GM23338 (cell line): ENCODE data around the gene TOMM5. TPM values are rescaled to one million over a fixed set of nuclear protein-coding genes. Genes with fewer than 3 reads are reported as not detected.

Source experiments
- ATAC-seq: fragments of 200-7000 bp; cut with Tn5 transposase; 3 replicates; pipeline ENCODE4 v1.9.1; 2020
- DNase-seq: peaks from one replicate; pipeline ENCODE4 v3.0.0-alpha.2; 2015; ENCODE audit warnings: low spot score
- H2AFZ ChIP-seq: fragments of 200-600 bp; sonication (generic); 2 replicates; pipeline ENCODE4 v1.8.0; 2016; ENCODE audit warnings: antibody characterized with exemption, mild to moderate bottlenecking, moderate library complexity
- H3F3A ChIP-seq: fragments of 200-600 bp; sonication (generic); replicated peaks from 2 replicates; pipeline ENCODE4 v1.8.0; 2017; ENCODE audit warnings: antibody characterized with exemption, mixed run types, low read depth
- H3K27ac ChIP-seq: fragments of 200-600 bp; sonication (generic); 2 replicates; pipeline ENCODE4 v1.6.1; 2016; ENCODE audit warnings: low read depth
- H3K27me3 ChIP-seq: fragments of 200-600 bp; sonication (generic); 2 replicates; pipeline ENCODE4 v1.8.0; 2016; ENCODE audit warnings: mild to moderate bottlenecking, mixed run types, moderate library complexity; ENCODE audit not compliant: insufficient read depth
- H3K36me3 ChIP-seq: fragments of 200-600 bp; sonication (generic); 2 replicates; pipeline ENCODE4 v1.8.0; 2016; ENCODE audit warnings: mild to moderate bottlenecking; ENCODE audit not compliant: insufficient read depth
- H3K4me1 ChIP-seq: fragments of 200-600 bp; sonication (generic); 2 replicates; pipeline ENCODE4 v1.8.0; 2016; ENCODE audit warnings: mild to moderate bottlenecking, moderate library complexity; ENCODE audit not compliant: insufficient read depth
- H3K4me2 ChIP-seq: fragments of 200-600 bp; sonication (generic); 2 replicates; pipeline ENCODE4 v1.7.1; 2017; ENCODE audit warnings: mixed run types
- H3K4me3 ChIP-seq: fragments of 200-600 bp; sonication (generic); 2 replicates; pipeline ENCODE4 v1.6.1; 2016; ENCODE audit warnings: mixed run types
- H3K79me2 ChIP-seq: fragments of 200-600 bp; sonication (generic); replicated peaks from 2 replicates; pipeline ENCODE4 v1.8.0; 2017; ENCODE audit warnings: mild to moderate bottlenecking; ENCODE audit not compliant: insufficient read depth
- H3K9me2 ChIP-seq: fragments of 200-600 bp; sonication (generic); 2 replicates; pipeline ENCODE4 v1.8.0; 2017; ENCODE audit not compliant: insufficient read depth
- H4K20me1 ChIP-seq: fragments of 200-600 bp; sonication (generic); replicated peaks from 2 replicates; pipeline ENCODE4 v1.8.0; 2017; ENCODE audit warnings: mild to moderate bottlenecking; ENCODE audit not compliant: insufficient read depth
- H3K27ac Mint-ChIP-seq: 2 replicates; pipeline ENCODE4 v1.8.0; 2020; ENCODE audit warnings: inconsistent platforms, mild to moderate bottlenecking, moderate library complexity, mixed read lengths
- H3K27me3 Mint-ChIP-seq: 3 replicates; pipeline ENCODE4 v1.8.0; 2022; ENCODE audit warnings: low read depth, mild to moderate bottlenecking, moderate library complexity, mixed read lengths, inconsistent platforms; ENCODE audit not compliant: insufficient read depth, poor library complexity
- H3K36me3 Mint-ChIP-seq: 3 replicates; pipeline ENCODE4 v1.8.0; 2021; ENCODE audit warnings: low read depth, mild to moderate bottlenecking, inconsistent platforms, moderate library complexity, mixed read lengths
- H3K4me1 Mint-ChIP-seq: 3 replicates; pipeline ENCODE4 v1.8.0; 2020; ENCODE audit warnings: mild to moderate bottlenecking, inconsistent platforms, mixed read lengths
- H3K4me3 Mint-ChIP-seq: 3 replicates; pipeline ENCODE4 v1.8.0; 2021; ENCODE audit warnings: moderate library complexity, mild to moderate bottlenecking, inconsistent platforms, mixed read lengths
- H3K9me3 Mint-ChIP-seq: 3 replicates; pipeline ENCODE4 v1.8.0; 2020; ENCODE audit warnings: moderate library complexity, mild to moderate bottlenecking, inconsistent platforms, mixed read lengths
- CREB1 ChIP-seq: fragments of 250-450 bp; sonication (Bioruptor Pico); IDR thresholded peaks from 2 replicates; pipeline ENCODE4 v1.5.0; 2020; ENCODE audit warnings: low read depth, mild to moderate bottlenecking, moderate library complexity
- EZH2phosphoT487 ChIP-seq: fragments of 200-600 bp; sonication (generic); IDR thresholded peaks from one replicate; pipeline ENCODE4 v1.8.1; 2018; ENCODE audit warnings: antibody characterized with exemption; ENCODE audit not compliant: unreplicated experiment
- JUNB ChIP-seq: IDR thresholded peaks from one replicate; pipeline ENCODE4 v1.6.1; 2016; ENCODE audit warnings: antibody characterized with exemption; ENCODE audit not compliant: unreplicated experiment
- NANOG ChIP-seq: IDR thresholded peaks from 2 replicates; pipeline ENCODE4 v1.6.1; 2016; ENCODE audit warnings: antibody characterized with exemption, borderline replicate concordance
- POLR2AphosphoS5 ChIP-seq: IDR thresholded peaks from 2 replicates; pipeline ENCODE4 v1.6.1; 2016; ENCODE audit warnings: antibody characterized with exemption, low read depth
- STAT1 ChIP-seq: IDR thresholded peaks from one replicate; pipeline ENCODE4 v1.6.1; 2016; ENCODE audit warnings: antibody characterized with exemption; ENCODE audit not compliant: unreplicated experiment
- ZNF331 ChIP-seq: fragments of 250-450 bp; sonication (Bioruptor Pico); IDR thresholded peaks from 2 replicates; pipeline ENCODE4 v1.5.0; 2020; ENCODE audit warnings: low read depth, mild to moderate bottlenecking, moderate library complexity
- polyA plus RNA-seq: library from polyadenylated mRNA; unstranded; fragments of >200 nt; fragmentation: Nextera tagmentation; extraction: Ambion mirVana; gene quantifications from 2 replicates; pipeline ENCODE4 v1.2.1, GENCODE V29; 2016
- total RNA-seq: library from RNA; depleted of rRNA; stranded (reverse); fragments of >200 nt; shearing (Covaris generic); gene quantifications from 2 replicates; pipeline ENCODE4 v1.2.3, GENCODE V29; 2014
- TF ChIP-seq, protein P1 (sequence below): IDR thresholded peaks from 2 replicates; pipeline ENCODE4 v1.6.1; 2016; ENCODE audit warnings: antibody characterized with exemption
- TF ChIP-seq, protein P2 (sequence below): IDR thresholded peaks from one replicate; pipeline ENCODE4 v1.6.1; 2018; ENCODE audit warnings: antibody characterized with exemption; ENCODE audit not compliant: unreplicated experiment
- TF ChIP-seq, protein P3 (sequence below), 2 experiments: fragments of 200-600 bp in 1 of 2; sonication (generic) in 1 of 2; conservative IDR thresholded peaks; 2 replicates each; pipeline versions ENCODE4 v1.5.1 to v1.6.1; 2016 to 2017; ENCODE audit warnings: antibody characterized with exemption in 2 of 2, low read depth in 2 of 2, mild to moderate bottlenecking in 2 of 2, moderate library complexity in 1 of 2

Gene TOMM5
- total and polyA plus RNA-seq, 2 experiments from 2014 or later = 158 to 529 TPM

DNA sequence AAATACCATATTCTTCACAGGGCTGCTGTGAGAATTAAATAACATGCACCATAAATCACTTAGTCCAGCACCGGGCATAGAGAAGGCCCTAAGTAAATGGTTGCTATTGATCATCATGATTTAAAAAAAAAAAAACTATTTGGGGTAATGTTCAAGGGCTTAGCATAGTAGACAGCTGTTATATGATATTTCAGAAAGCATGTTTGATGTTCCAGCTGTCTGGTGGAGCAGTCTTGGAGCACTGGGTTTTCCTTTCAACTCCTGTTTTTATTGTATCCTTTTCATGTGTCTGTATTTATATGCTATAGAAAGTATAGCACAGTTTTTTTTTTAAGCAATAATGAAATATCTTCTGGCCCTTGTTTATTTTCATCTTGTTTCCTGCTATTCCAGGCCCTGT lies 28.0 kb upstream of the TOMM5 start (continued):
- TF ChIP-seq EZH2phosphoT487 (no peak), CREB1 (CRISPR knock-in tag) (no peak), POLR2AphosphoS5 (no peak), NANOG (no peak), JUNB (no peak), STAT1 (no peak)
- TF ChIP-seq, protein P1, sequence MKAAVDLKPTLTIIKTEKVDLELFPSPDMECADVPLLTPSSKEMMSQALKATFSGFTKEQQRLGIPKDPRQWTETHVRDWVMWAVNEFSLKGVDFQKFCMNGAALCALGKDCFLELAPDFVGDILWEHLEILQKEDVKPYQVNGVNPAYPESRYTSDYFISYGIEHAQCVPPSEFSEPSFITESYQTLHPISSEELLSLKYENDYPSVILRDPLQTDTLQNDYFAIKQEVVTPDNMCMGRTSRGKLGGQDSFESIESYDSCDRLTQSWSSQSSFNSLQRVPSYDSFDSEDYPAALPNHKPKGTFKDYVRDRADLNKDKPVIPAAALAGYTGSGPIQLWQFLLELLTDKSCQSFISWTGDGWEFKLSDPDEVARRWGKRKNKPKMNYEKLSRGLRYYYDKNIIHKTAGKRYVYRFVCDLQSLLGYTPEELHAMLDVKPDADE = no peak
- TF ChIP-seq, protein P2, sequence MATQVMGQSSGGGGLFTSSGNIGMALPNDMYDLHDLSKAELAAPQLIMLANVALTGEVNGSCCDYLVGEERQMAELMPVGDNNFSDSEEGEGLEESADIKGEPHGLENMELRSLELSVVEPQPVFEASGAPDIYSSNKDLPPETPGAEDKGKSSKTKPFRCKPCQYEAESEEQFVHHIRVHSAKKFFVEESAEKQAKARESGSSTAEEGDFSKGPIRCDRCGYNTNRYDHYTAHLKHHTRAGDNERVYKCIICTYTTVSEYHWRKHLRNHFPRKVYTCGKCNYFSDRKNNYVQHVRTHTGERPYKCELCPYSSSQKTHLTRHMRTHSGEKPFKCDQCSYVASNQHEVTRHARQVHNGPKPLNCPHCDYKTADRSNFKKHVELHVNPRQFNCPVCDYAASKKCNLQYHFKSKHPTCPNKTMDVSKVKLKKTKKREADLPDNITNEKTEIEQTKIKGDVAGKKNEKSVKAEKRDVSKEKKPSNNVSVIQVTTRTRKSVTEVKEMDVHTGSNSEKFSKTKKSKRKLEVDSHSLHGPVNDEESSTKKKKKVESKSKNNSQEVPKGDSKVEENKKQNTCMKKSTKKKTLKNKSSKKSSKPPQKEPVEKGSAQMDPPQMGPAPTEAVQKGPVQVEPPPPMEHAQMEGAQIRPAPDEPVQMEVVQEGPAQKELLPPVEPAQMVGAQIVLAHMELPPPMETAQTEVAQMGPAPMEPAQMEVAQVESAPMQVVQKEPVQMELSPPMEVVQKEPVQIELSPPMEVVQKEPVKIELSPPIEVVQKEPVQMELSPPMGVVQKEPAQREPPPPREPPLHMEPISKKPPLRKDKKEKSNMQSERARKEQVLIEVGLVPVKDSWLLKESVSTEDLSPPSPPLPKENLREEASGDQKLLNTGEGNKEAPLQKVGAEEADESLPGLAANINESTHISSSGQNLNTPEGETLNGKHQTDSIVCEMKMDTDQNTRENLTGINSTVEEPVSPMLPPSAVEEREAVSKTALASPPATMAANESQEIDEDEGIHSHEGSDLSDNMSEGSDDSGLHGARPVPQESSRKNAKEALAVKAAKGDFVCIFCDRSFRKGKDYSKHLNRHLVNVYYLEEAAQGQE = no peak
- TF ChIP-seq, protein P3, sequence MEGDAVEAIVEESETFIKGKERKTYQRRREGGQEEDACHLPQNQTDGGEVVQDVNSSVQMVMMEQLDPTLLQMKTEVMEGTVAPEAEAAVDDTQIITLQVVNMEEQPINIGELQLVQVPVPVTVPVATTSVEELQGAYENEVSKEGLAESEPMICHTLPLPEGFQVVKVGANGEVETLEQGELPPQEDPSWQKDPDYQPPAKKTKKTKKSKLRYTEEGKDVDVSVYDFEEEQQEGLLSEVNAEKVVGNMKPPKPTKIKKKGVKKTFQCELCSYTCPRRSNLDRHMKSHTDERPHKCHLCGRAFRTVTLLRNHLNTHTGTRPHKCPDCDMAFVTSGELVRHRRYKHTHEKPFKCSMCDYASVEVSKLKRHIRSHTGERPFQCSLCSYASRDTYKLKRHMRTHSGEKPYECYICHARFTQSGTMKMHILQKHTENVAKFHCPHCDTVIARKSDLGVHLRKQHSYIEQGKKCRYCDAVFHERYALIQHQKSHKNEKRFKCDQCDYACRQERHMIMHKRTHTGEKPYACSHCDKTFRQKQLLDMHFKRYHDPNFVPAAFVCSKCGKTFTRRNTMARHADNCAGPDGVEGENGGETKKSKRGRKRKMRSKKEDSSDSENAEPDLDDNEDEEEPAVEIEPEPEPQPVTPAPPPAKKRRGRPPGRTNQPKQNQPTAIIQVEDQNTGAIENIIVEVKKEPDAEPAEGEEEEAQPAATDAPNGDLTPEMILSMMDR (conservative IDR thresholded peaks at IDR 0.05; ENCODE audit: low read depth in 2 of 2) = no peak

DNA sequence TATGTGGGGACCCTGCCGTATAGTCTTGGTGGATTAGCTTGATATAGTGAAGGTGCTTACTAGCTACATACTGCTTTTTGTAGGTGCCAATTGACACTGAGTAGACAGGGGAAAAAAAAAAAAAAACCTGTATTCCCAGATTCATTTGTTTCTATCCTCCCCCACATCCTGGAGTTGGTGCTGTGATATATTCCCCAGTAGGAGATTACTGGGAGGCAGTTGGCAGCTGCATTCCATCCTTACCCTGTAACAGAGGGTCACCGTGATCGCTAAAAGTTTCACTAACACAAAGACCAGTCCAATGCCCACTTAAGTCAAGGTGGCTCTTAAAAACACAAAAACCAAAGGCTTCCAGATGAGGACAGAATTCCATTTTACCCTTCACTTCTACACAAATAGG lies 27.4 kb upstream of the TOMM5 start:
- Histone ChIP-seq H3K27ac (no peak overlapping the region), H3K4me2 (no peak overlapping the region), H3F3A (no peaks in the 10 kb centered on the region), H3K4me3 (no peak overlapping the region), H3K4me1 (peaks cover 15% of the 10 kb centered on the region), H3K9me2 (no peaks in the 10 kb centered on the region), H3K27me3 (no peaks in the 10 kb centered on the region), H3K79me2 (no peaks in the 10 kb centered on the region), H2AFZ (no peak overlapping the region), H3K36me3 (no peaks in the 10 kb centered on the region), H4K20me1 (no peaks in the 10 kb centered on the region)
- Mint-ChIP-seq H3K27me3 (no peaks in the 10 kb centered on the region), H3K4me3 (no peak overlapping the region), H3K4me1 (peaks cover 17% of the 10 kb centered on the region), H3K36me3 (no peaks in the 10 kb centered on the region), H3K27ac (no peak overlapping the region), H3K9me3 (no peaks in the 10 kb centered on the region)
- no peak for DNase-seq
- ATAC-seq = no peak
- TF ChIP-seq NANOG (no peak), ZNF331 (CRISPR knock-in tag) (no peak)
- TF ChIP-seq, protein P2 = no peak
